A673 (cell line): ENCODE measurements around the gene CEP95.

ENCODE experiments used
- EZH2 ChIP-seq: fragments of 200-600 bp; sonication (generic); IDR thresholded peaks from 2 replicates; pipeline ENCODE4 v1.6.1; 2017; ENCODE audit warnings: borderline replicate concordance, low read depth, mild to moderate bottlenecking, mixed read lengths, antibody characterized with exemption, low read length; ENCODE audit not compliant: poor library complexity, severe bottlenecking
- TF ChIP-seq, protein P1 (sequence below): fragments of 300-800, 200-600 bp; sonication (generic); conservative IDR thresholded peaks from 2 replicates; pipeline ENCODE4 v1.5.1; 2017; ENCODE audit warnings: low read depth, mild to moderate bottlenecking, antibody characterized with exemption, low read length, moderate library complexity, mixed read lengths

DNA sequence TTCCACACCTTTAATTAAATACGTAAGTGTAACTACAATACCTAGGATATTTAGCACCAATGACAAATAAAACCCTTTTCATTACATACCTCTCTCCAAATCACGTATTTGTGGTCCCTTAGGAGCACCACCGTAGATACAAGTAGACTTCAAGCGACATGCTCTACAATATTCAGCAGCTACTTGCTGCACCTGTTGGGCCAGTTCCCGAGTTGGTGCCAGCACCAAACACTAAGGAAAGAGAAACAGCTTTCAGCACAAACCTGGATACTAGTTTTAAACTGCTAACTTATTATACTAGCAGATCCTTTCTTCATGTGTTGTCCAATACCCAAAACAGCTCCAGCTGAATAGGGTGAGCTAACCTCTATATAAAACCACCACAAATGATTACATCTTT, 3.4 kb upstream of the CEP95 start:
- TF ChIP-seq, protein P1, sequence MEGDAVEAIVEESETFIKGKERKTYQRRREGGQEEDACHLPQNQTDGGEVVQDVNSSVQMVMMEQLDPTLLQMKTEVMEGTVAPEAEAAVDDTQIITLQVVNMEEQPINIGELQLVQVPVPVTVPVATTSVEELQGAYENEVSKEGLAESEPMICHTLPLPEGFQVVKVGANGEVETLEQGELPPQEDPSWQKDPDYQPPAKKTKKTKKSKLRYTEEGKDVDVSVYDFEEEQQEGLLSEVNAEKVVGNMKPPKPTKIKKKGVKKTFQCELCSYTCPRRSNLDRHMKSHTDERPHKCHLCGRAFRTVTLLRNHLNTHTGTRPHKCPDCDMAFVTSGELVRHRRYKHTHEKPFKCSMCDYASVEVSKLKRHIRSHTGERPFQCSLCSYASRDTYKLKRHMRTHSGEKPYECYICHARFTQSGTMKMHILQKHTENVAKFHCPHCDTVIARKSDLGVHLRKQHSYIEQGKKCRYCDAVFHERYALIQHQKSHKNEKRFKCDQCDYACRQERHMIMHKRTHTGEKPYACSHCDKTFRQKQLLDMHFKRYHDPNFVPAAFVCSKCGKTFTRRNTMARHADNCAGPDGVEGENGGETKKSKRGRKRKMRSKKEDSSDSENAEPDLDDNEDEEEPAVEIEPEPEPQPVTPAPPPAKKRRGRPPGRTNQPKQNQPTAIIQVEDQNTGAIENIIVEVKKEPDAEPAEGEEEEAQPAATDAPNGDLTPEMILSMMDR: no peak
- TF ChIP-seq EZH2: no peak
